ENCODE measurements around the gene ALMS1. TPM values are rescaled to one million over a fixed set of nuclear protein-coding genes. Genes with fewer than 3 reads are reported as not detected.

ALMS1 gene
- polyA plus RNA-seq, 3 donors from 2014 or later, result 1.5 to 6.4 (median 3.0) TPM

GRCh38 chr2:73373344-73373743, 12.3 kb upstream of the ALMS1 start:
- DNase-seq, result no peak
- H3K9me3 Mint-ChIP-seq, result peaks cover 0 to 7% (median 0%) of the 10 kb centered on the region in 6 donors
- H3K4me1 Mint-ChIP-seq, result no peaks in the 10 kb centered on the region
- H3K4me3 Mint-ChIP-seq, result no peak overlapping the region
- H3K27ac Mint-ChIP-seq, result no peak overlapping the region
- peaks cover 12 to 15% (median 12%) of the 10 kb centered on the region in 3 donors for H3K27me3 Mint-ChIP-seq (ENCODE audit: low read depth in 3 of 3)
- H3K36me3 Mint-ChIP-seq, result no peaks in the 10 kb centered on the region

- Mint-ChIP-seq H3K27me3 (ENCODE audit: low read depth in 3 of 3) (peaks cover 12 to 22% (median 14%) of the 10 kb centered on the region in 3 donors), H3K27ac (no peak overlapping the region), H3K4me1 (no peaks in the 10 kb centered on the region), H3K9me3 (peaks cover 0 to 7% (median 0%) of the 10 kb centered on the region in 6 donors), H3K4me3 (no peak overlapping the region), H3K36me3 (no peaks in the 10 kb centered on the region)
- DNase-seq, result no peak
Measured at GRCh38 chr2:73374269-73374668, 11.4 kb upstream of the ALMS1 start.

- peaks cover 14 to 30% (median 19%) of the 10 kb centered on the region in 3 donors for H3K27me3 Mint-ChIP-seq (ENCODE audit: low read depth in 3 of 3)
- H3K9me3 Mint-ChIP-seq, result peaks cover 0 to 7% (median 0%) of the 10 kb centered on the region in 6 donors
- no peaks in the 10 kb centered on the region for H3K36me3 Mint-ChIP-seq
Measured at GRCh38 chr2:73376681-73377080, 9.0 kb upstream of the ALMS1 start.

GRCh38 chr2:73383036-73383435, 2.6 kb upstream of the ALMS1 start:
- Mint-ChIP-seq H3K4me3 (no peak overlapping the region), H3K27ac (no peak overlapping the region), H3K36me3 (no peaks in the 10 kb centered on the region), H3K4me1 (peaks cover 18 to 27% of the 10 kb centered on the region in 2 donors), H3K9me3 (peaks cover 0 to 2% (median 0%) of the 10 kb centered on the region in 6 donors), H3K27me3 (ENCODE audit: low read depth in 3 of 3) (peaks cover 3 to 22% (median 18%) of the 10 kb centered on the region in 3 donors)
- no peak for DNase-seq

More at GRCh38 chr2:73376681-73377080, 9.0 kb upstream of the ALMS1 start:
- H3K27ac Mint-ChIP-seq, result no peak overlapping the region
- no peak for DNase-seq
- no peak overlapping the region for H3K4me3 Mint-ChIP-seq
- H3K4me1 Mint-ChIP-seq, result no peaks in the 10 kb centered on the region

- Mint-ChIP-seq H3K27me3 (ENCODE audit: low read depth in 3 of 3) (peaks cover 0 to 11% (median 8%) of the 10 kb centered on the region in 3 donors), H3K27ac (peak overlapping the region; percentile 92 to 99 (median 94)), H3K9me3 (no peaks in the 10 kb centered on the region), H3K4me1 (peaks cover 19 to 41% of the 10 kb centered on the region in 2 donors), H3K4me3 (peak overlapping the region; percentile 84 to 93 (median 89)), H3K36me3 (no peaks in the 10 kb centered on the region)
- DNase-seq, result no peak
Measured at GRCh38 chr2:73385123-73385503, 523 bp upstream of the ALMS1 start.

- H3K4me3 Mint-ChIP-seq, result peak overlapping the region; percentile 84 to 93 (median 89)
- peak overlapping the region; percentile 90 to 97 (median 92) for H3K27ac Mint-ChIP-seq
- no peak for DNase-seq
- H3K4me1 Mint-ChIP-seq, result peaks cover 19 to 41% of the 10 kb centered on the region in 2 donors
- H3K27me3 Mint-ChIP-seq (ENCODE audit: low read depth in 3 of 3), result peaks cover 0 to 9% (median 4%) of the 10 kb centered on the region in 3 donors
- no peaks in the 10 kb centered on the region for H3K36me3 Mint-ChIP-seq
- no peaks in the 10 kb centered on the region for H3K9me3 Mint-ChIP-seq
Measured at GRCh38 chr2:73386342-73386868, 769 bp downstream of the ALMS1 start.

- H3K4me3 Mint-ChIP-seq, result peak overlapping the region; percentile 84 to 93 (median 89)
- peaks cover 0 to 9% (median 4%) of the 10 kb centered on the region in 3 donors for H3K27me3 Mint-ChIP-seq (ENCODE audit: low read depth in 3 of 3)
- no peaks in the 10 kb centered on the region for H3K9me3 Mint-ChIP-seq
- H3K36me3 Mint-ChIP-seq, result no peaks in the 10 kb centered on the region
- no peak for DNase-seq
- peak overlapping the region; percentile 90 to 97 (median 92) for H3K27ac Mint-ChIP-seq
- peaks cover 19 to 41% of the 10 kb centered on the region in 2 donors for H3K4me1 Mint-ChIP-seq
Measured at GRCh38 chr2:73386894-73387636, 1.4 kb downstream of the ALMS1 start.

- no peak overlapping the region for H3K27ac Mint-ChIP-seq
- no peak overlapping the region for H3K4me3 Mint-ChIP-seq
- H3K27me3 Mint-ChIP-seq (ENCODE audit: low read depth in 3 of 3), result peaks cover 0 to 3% (median 0%) of the 10 kb centered on the region in 3 donors
- DNase-seq, result no peak
- H3K4me1 Mint-ChIP-seq, result no peaks in the 10 kb centered on the region
- peaks cover 6 to 27% (median 20%) of the 10 kb centered on the region in 6 donors for H3K9me3 Mint-ChIP-seq
- peaks cover 25 to 45% (median 44%) of the 10 kb centered on the region in 3 donors for H3K36me3 Mint-ChIP-seq
Measured at GRCh38 chr2:73402386-73403103, 16.9 kb downstream of the ALMS1 start.

- Mint-ChIP-seq H3K9me3 (peaks cover 6 to 27% (median 20%) of the 10 kb centered on the region in 6 donors), H3K4me1 (no peaks in the 10 kb centered on the region), H3K27me3 (ENCODE audit: low read depth in 3 of 3) (peaks cover 0 to 3% (median 0%) of the 10 kb centered on the region in 3 donors), H3K27ac (no peak overlapping the region), H3K4me3 (no peak overlapping the region), H3K36me3 (peaks cover 25 to 45% (median 45%) of the 10 kb centered on the region in 3 donors)
- no peak for DNase-seq
Measured at GRCh38 chr2:73403237-73403636, 17.6 kb downstream of the ALMS1 start.

GRCh38 chr2:73404409-73404808, 18.8 kb downstream of the ALMS1 start:
- Mint-ChIP-seq H3K27me3 (ENCODE audit: low read depth in 3 of 3) (peaks cover 0 to 1% (median 0%) of the 10 kb centered on the region in 3 donors), H3K9me3 (peaks cover 6 to 27% (median 20%) of the 10 kb centered on the region in 6 donors), H3K36me3 (peaks cover 21 to 44% (median 40%) of the 10 kb centered on the region in 3 donors), H3K27ac (no peak overlapping the region), H3K4me3 (no peak overlapping the region), H3K4me1 (no peaks in the 10 kb centered on the region)
- DNase-seq, result no peak

- no peaks in the 10 kb centered on the region for H3K4me1 Mint-ChIP-seq
- peaks cover 6 to 27% (median 20%) of the 10 kb centered on the region in 6 donors for H3K9me3 Mint-ChIP-seq
- no peaks in the 10 kb centered on the region for H3K27me3 Mint-ChIP-seq (ENCODE audit: low read depth in 3 of 3)
- no peak overlapping the region for H3K27ac Mint-ChIP-seq
- no peak for DNase-seq
- H3K4me3 Mint-ChIP-seq, result no peak overlapping the region
- H3K36me3 Mint-ChIP-seq, result peaks cover 12 to 35% (median 30%) of the 10 kb centered on the region in 3 donors
Measured at GRCh38 chr2:73406996-73407395, 21.4 kb downstream of the ALMS1 start.

GRCh38 chr2:73408198-73408597, 22.6 kb downstream of the ALMS1 start:
- H3K36me3 Mint-ChIP-seq, result peaks cover 10 to 32% (median 22%) of the 10 kb centered on the region in 3 donors
- no peaks in the 10 kb centered on the region for H3K27me3 Mint-ChIP-seq (ENCODE audit: low read depth in 3 of 3)

GRCh38 chr2:73414696-73415095, 29.1 kb downstream of the ALMS1 start:
- H3K36me3 Mint-ChIP-seq, result peaks cover 5 to 8% (median 6%) of the 10 kb centered on the region in 3 donors
- H3K4me1 Mint-ChIP-seq, result peaks cover 8 to 11% of the 10 kb centered on the region in 2 donors
- H3K27me3 Mint-ChIP-seq (ENCODE audit: low read depth in 3 of 3), result no peaks in the 10 kb centered on the region
- no peak overlapping the region for H3K27ac Mint-ChIP-seq
- no peak for DNase-seq
- no peaks in the 10 kb centered on the region for H3K9me3 Mint-ChIP-seq
- no peak overlapping the region for H3K4me3 Mint-ChIP-seq

More at GRCh38 chr2:73408198-73408597, 22.6 kb downstream of the ALMS1 start:
- Mint-ChIP-seq H3K4me3 (no peak overlapping the region), H3K9me3 (peaks cover 6 to 24% (median 20%) of the 10 kb centered on the region in 6 donors), H3K27ac (no peak overlapping the region), H3K4me1 (no peaks in the 10 kb centered on the region)
- DNase-seq, result no peak

Measured in immature natural killer cell (primary cell).